Ascending aorta (tissue), 2 donors: ENCODE data around the gene LHFPL2. TPM values are rescaled to one million over a fixed set of nuclear protein-coding genes. Genes with fewer than 3 reads are reported as not detected.

ENCODE experiments used
- DNase-seq, 2 donors: peaks; one replicate each; pipeline ENCODE4 v3.0.0-alpha.2; 2019; ENCODE audit warnings: low spot score in 2 of 2
- H3K27ac ChIP-seq, 2 donors: fragments of 200-600 bp; sonication (generic); one replicate each; pipeline ENCODE4 v1.5.1; 2016 to 2017; ENCODE audit warnings: mild to moderate bottlenecking in 1 of 2
- H3K27me3 ChIP-seq: fragments of 200-600 bp; sonication (generic); one replicate; pipeline ENCODE4 v1.5.1; 2017
- H3K36me3 ChIP-seq, 2 donors: fragments of 200-600 bp; sonication (generic); one replicate each; pipeline ENCODE4 v1.5.1; 2016
- H3K4me1 ChIP-seq, 2 donors: fragments of 200-600 bp; sonication (generic); one replicate each; pipeline ENCODE4 v1.5.1; 2016 to 2017; ENCODE audit warnings: mild to moderate bottlenecking in 1 of 2
- H3K4me3 ChIP-seq, 2 donors: fragments of 200-600 bp; sonication (generic); one replicate each; pipeline ENCODE4 v1.5.1; 2016 to 2017; ENCODE audit warnings: mild to moderate bottlenecking in 1 of 2
- H3K9me3 ChIP-seq, 2 donors: fragments of 200-600 bp; sonication (generic); one replicate each; pipeline ENCODE4 v1.5.1; 2016
- intact Hi-C: fragments of 100-400 bp; cut with DNase I; formaldehyde crosslinking; loops from one replicate; pipeline ENCODE4 v1.15.1; 2023
- total RNA-seq: library from RNA; depleted of rRNA; stranded (reverse); fragments of >200 nt; gene quantifications from one replicate; pipeline ENCODE4 v1.1.0, GENCODE V29; 2016
- TF ChIP-seq, protein P1 (sequence below), 3 experiments: fragments of 200-600 bp in 2 of 3; fragments of 450-650 bp in 1 of 3; sonication (generic) in 2 of 3; IDR thresholded peaks; one replicate each; pipeline ENCODE4 v1.5.1; 2016 to 2019; ENCODE audit warnings: antibody characterized with exemption in 3 of 3, mild to moderate bottlenecking in 1 of 3, moderate library complexity in 1 of 3

LHFPL2 gene
- total RNA-seq, 1 donor from 2014 or later, result 9.7 TPM

- Histone ChIP-seq H3K9me3 (no peaks in the 10 kb centered on the region), H3K4me3 (no peak overlapping the region), H3K36me3 (no peaks in the 10 kb centered on the region), H3K27ac (no peak overlapping the region), H3K27me3 (no peaks in the 10 kb centered on the region), H3K4me1 (peaks cover 5 to 13% of the 10 kb centered on the region in 2 donors)
- TF ChIP-seq, protein P1, sequence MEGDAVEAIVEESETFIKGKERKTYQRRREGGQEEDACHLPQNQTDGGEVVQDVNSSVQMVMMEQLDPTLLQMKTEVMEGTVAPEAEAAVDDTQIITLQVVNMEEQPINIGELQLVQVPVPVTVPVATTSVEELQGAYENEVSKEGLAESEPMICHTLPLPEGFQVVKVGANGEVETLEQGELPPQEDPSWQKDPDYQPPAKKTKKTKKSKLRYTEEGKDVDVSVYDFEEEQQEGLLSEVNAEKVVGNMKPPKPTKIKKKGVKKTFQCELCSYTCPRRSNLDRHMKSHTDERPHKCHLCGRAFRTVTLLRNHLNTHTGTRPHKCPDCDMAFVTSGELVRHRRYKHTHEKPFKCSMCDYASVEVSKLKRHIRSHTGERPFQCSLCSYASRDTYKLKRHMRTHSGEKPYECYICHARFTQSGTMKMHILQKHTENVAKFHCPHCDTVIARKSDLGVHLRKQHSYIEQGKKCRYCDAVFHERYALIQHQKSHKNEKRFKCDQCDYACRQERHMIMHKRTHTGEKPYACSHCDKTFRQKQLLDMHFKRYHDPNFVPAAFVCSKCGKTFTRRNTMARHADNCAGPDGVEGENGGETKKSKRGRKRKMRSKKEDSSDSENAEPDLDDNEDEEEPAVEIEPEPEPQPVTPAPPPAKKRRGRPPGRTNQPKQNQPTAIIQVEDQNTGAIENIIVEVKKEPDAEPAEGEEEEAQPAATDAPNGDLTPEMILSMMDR (IDR thresholded peaks at IDR 0.05), result no peak
- intact Hi-C loops, result no loop called here
- DNase-seq, result no peak
These were observed 152.2 kb downstream of the LHFPL2 start for GRCh38 chr5:78496373-78496772.

DNA sequence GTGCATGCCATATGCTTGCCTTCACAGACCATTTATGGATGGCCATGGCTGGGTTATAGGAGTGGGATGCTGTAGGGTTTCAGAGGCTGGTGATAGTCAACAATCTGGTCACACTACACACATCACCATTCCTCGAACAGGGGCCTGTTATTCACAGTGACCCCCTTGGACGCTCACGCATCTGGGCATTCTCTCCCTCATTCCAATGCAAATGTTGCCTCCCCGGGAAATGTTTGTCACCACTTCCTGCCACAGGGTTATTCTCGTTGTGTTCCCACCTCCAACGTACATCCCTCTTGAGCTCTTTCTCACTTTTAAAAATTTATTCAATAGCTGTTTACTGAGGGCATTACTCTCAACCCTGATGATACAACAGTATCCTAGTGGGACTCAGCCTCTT lies 152.8 kb downstream of the LHFPL2 start:
- H3K27me3 ChIP-seq, result no peaks in the 10 kb centered on the region
- TF ChIP-seq, protein P1 (IDR thresholded peaks at IDR 0.05), result no peak
- H3K4me1 ChIP-seq, result peaks cover 5 to 13% of the 10 kb centered on the region in 2 donors
- no peak overlapping the region for H3K4me3 ChIP-seq
- DNase-seq, result no peak
- peaks cover 0 to 5% of the 10 kb centered on the region in 2 donors for H3K36me3 ChIP-seq
- intact Hi-C loops, result no loop called here
- H3K27ac ChIP-seq, result no peak overlapping the region
- H3K9me3 ChIP-seq, result no peaks in the 10 kb centered on the region

- TF ChIP-seq, protein P1 (IDR thresholded peaks at IDR 0.05), result no peak
- Histone ChIP-seq H3K27ac (no peak overlapping the region), H3K4me3 (no peak overlapping the region), H3K4me1 (peaks cover 2 to 11% of the 10 kb centered on the region in 2 donors), H3K36me3 (peaks cover 5 to 23% of the 10 kb centered on the region in 2 donors), H3K9me3 (no peaks in the 10 kb centered on the region), H3K27me3 (no peaks in the 10 kb centered on the region)
- DNase-seq, result no peak
- intact Hi-C loops, result no loop called here
These were observed 155.9 kb downstream of the LHFPL2 start for GRCh38 chr5:78492650-78493049.

GRCh38 chr5:78492224-78492623 lies 156.3 kb downstream of the LHFPL2 start:
- H3K9me3 ChIP-seq, result no peaks in the 10 kb centered on the region
- H3K4me1 ChIP-seq, result peaks cover 0 to 9% of the 10 kb centered on the region in 2 donors
- intact Hi-C loops, result no loop called here
- no peak overlapping the region for H3K4me3 ChIP-seq
- H3K27ac ChIP-seq, result no peak overlapping the region
- TF ChIP-seq, protein P1 (IDR thresholded peaks at IDR 0.05), result no peak
- peaks cover 5 to 23% of the 10 kb centered on the region in 2 donors for H3K36me3 ChIP-seq
- DNase-seq, result no peak
- no peaks in the 10 kb centered on the region for H3K27me3 ChIP-seq

DNA sequence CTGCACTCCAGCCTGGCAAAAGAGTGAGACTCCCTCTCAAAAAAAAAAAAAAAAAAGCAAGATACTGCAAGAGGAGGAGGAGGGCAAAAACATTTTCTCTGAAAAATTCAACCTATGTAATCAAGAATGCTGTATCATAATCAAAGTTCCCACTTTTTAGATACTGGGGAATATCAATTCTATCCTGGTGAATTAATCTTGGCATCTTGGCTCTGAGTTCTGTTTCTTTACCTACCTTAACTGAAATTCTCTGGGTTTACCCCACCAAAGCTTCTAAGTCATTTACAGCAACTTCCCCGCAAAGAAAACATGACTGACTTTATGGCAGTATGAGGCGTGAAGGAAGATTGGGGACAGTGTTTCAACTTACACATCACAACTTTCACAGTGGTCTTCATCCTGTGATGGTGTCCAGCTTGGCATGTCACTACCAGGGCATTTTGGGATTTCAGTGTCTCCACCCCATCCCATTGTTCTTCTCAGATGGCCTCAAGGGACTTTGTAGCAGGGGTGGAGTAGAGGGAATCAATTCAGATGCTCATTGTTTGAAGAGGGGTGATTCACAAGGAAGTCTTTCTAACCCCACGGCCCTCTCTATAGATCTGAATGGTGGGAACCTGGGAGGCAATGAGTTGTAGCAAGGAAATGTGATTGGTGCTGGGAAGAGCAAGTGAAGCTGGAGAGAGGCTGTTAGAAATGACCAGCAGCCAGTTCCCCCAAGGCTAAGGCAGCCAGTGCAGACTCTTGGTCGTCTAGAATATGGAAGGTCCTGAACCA lies 157.7 kb downstream of the LHFPL2 start:
- Histone ChIP-seq H3K36me3 (peaks cover 5 to 23% of the 10 kb centered on the region in 2 donors), H3K9me3 (no peaks in the 10 kb centered on the region), H3K27ac (no peak overlapping the region), H3K27me3 (no peaks in the 10 kb centered on the region), H3K4me1 (peaks cover 0 to 7% of the 10 kb centered on the region in 2 donors), H3K4me3 (no peak overlapping the region)
- TF ChIP-seq, protein P1 (IDR thresholded peaks at IDR 0.05), result no peak
- no peak for DNase-seq
- intact Hi-C loops, result no loop called here
